ENCODE data around the gene ADGRL3.

ADGRL3 gene

GRCh38 chr4:61445374-61446063 is 245.4 kb downstream of the ADGRL3 start:
- TF ChIP-seq, protein P1, sequence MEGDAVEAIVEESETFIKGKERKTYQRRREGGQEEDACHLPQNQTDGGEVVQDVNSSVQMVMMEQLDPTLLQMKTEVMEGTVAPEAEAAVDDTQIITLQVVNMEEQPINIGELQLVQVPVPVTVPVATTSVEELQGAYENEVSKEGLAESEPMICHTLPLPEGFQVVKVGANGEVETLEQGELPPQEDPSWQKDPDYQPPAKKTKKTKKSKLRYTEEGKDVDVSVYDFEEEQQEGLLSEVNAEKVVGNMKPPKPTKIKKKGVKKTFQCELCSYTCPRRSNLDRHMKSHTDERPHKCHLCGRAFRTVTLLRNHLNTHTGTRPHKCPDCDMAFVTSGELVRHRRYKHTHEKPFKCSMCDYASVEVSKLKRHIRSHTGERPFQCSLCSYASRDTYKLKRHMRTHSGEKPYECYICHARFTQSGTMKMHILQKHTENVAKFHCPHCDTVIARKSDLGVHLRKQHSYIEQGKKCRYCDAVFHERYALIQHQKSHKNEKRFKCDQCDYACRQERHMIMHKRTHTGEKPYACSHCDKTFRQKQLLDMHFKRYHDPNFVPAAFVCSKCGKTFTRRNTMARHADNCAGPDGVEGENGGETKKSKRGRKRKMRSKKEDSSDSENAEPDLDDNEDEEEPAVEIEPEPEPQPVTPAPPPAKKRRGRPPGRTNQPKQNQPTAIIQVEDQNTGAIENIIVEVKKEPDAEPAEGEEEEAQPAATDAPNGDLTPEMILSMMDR (IDR thresholded peaks at IDR 0.05; ENCODE audit: insufficient read depth, low read depth, low read length, missing control alignments): no peak
- no peak for DNase-seq (ENCODE audit: low read depth)
- H3K4me3 ChIP-seq (ENCODE audit: low read depth, low read length): no peak overlapping the region

DNA sequence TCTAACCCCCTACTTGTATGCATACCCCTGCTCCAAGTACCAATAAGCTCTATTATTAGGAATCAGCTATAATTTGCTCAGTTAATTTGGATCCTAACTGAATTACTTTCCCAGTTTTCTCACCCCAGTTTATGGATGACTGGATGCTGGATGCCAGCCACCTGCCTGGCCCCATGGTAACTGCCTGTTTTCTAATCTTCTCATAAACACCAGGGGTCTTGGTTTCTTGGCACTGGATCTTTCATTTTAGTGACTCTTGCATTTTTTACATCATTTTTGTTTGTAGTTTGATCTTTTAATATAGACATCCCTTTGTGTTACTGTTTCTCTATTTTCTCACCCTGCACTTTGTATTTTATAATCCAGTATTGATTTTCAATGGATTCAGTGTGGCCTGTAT is 246.8 kb downstream of the ADGRL3 start:
- no peak overlapping the region for H3K4me3 ChIP-seq (ENCODE audit: low read depth, low read length)
- no peak for DNase-seq (ENCODE audit: low read depth)
- TF ChIP-seq, protein P1 (IDR thresholded peaks at IDR 0.05; ENCODE audit: insufficient read depth, low read depth, low read length, missing control alignments): no peak

DNA sequence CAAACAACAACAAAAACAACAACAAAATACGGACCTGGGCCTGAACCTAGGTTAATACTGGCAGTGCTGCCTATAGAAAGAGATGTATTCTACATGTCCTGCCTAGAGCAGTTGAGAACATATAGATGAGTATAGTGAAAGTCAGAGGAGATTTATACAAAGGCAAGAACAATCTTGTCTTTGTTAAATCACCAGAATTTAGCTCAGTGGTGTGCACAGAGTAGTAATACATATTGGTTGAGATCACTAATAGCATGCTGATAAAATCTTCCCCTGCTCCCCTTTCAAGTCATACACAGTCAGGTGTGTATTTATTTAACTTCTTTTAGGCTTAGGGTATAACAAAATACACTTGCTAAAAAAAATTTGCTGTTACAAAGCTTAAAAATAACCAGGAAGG is 247.8 kb downstream of the ADGRL3 start:
- TF ChIP-seq, protein P1 (IDR thresholded peaks at IDR 0.05; ENCODE audit: insufficient read depth, low read depth, low read length, missing control alignments): no peak
- DNase-seq (ENCODE audit: low read depth): no peak
- no peak overlapping the region for H3K4me3 ChIP-seq (ENCODE audit: low read depth, low read length)

GRCh38 chr4:61451935-61452334 is 251.8 kb downstream of the ADGRL3 start:
- no peak for DNase-seq (ENCODE audit: low read depth)
- no peak overlapping the region for H3K4me3 ChIP-seq (ENCODE audit: low read depth, low read length)
- TF ChIP-seq, protein P1 (IDR thresholded peaks at IDR 0.05; ENCODE audit: insufficient read depth, low read depth, low read length, missing control alignments): no peak

GRCh38 chr4:61461956-61462355 is 261.8 kb downstream of the ADGRL3 start:
- H3K4me3 ChIP-seq (ENCODE audit: low read depth, low read length): no peak overlapping the region
- DNase-seq (ENCODE audit: low read depth): no peak
- TF ChIP-seq, protein P1 (IDR thresholded peaks at IDR 0.05; ENCODE audit: insufficient read depth, low read depth, low read length, missing control alignments): no peak

- no peak for DNase-seq (ENCODE audit: low read depth)
- no peak overlapping the region for H3K4me3 ChIP-seq (ENCODE audit: low read depth, low read length)
- TF ChIP-seq, protein P1 (IDR thresholded peaks at IDR 0.05; ENCODE audit: insufficient read depth, low read depth, low read length, missing control alignments): no peak
Measured at GRCh38 chr4:61462451-61463326, 262.6 kb downstream of the ADGRL3 start.
